Right forelimb (tissue), 1 donor: Measurements from ENCODE around the gene NAV2.
"Not testable (repeated sequence)": the region's sequence is repeated elsewhere in the genome, so short reads cannot be mapped to it uniquely, and the experiment has no call there.

Experiments
- DNase-seq: peaks from one replicate; pipeline ENCODE4 v3.0.0-alpha.2; 2018

Gene NAV2

GRCh38 chr11:19960410-19960809 is 247.8 kb downstream of the NAV2 start:
- DNase-seq: not testable (repeated sequence)

- no peak for DNase-seq
Measured at GRCh38 chr11:19961225-19961624, 248.6 kb downstream of the NAV2 start.

GRCh38 chr11:19962053-19962800 is 249.6 kb downstream of the NAV2 start:
- DNase-seq: no peak

GRCh38 chr11:19962801-19963175 is 250.2 kb downstream of the NAV2 start:
- DNase-seq: no peak

- no peak for DNase-seq
Measured at GRCh38 chr11:19963697-19964387, 251.2 kb downstream of the NAV2 start.

GRCh38 chr11:19966441-19966840 is 253.8 kb downstream of the NAV2 start:
- no peak for DNase-seq

- DNase-seq: no peak
Measured at GRCh38 chr11:19966927-19967326, 254.3 kb downstream of the NAV2 start.

- DNase-seq: no peak
Measured at GRCh38 chr11:19967787-19968186, 255.2 kb downstream of the NAV2 start.

DNA sequence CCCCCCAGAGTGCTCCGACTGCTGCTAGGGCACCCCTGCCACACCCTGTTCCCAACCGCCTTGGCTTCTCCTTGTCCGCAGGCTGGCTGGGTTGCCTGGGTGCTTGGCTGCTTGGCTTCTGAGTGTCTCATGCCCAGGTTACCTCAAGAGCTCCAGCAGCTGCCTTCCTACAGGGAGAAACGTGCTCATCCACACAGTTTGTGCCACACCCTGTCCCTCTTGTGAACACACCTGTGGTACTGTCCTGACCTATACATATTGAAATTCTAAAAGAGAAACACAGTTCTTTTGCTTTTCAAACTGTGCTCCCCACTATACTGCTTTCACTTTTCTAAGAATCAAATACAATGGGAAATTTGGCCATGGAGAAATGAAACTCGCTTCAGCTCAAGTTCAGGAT is 256.2 kb downstream of the NAV2 start:
- DNase-seq: no peak

GRCh38 chr11:19970944-19971343 is 258.3 kb downstream of the NAV2 start:
- DNase-seq: no peak

GRCh38 chr11:19972091-19972490 is 259.5 kb downstream of the NAV2 start:
- no peak for DNase-seq

- no peak for DNase-seq
Measured at GRCh38 chr11:19972651-19973050, 260.0 kb downstream of the NAV2 start.

DNA sequence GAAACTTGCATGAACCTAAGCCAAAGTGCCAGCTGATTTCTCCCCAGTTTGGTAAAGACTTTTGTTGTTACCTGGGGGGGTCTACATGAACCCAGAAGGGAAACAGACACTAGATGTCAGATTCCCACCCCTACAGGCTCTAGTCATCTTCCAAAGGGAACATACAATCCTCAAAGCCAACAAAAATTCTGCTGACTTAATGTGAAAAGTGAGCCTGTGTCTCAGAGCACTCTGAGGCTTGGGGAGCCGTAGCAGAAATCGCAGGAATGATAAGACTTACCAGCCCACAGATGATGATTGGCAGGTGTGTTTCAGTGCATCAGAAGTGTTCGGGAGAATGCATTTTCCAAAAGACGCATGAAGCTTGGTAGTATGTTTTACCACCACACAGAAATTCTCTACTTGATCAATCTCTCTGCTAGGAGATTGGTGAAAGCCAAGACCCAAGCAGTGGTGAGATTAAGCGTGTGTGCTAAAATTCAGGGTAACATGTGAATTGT is 260.5 kb downstream of the NAV2 start:
- DNase-seq: no peak

DNA sequence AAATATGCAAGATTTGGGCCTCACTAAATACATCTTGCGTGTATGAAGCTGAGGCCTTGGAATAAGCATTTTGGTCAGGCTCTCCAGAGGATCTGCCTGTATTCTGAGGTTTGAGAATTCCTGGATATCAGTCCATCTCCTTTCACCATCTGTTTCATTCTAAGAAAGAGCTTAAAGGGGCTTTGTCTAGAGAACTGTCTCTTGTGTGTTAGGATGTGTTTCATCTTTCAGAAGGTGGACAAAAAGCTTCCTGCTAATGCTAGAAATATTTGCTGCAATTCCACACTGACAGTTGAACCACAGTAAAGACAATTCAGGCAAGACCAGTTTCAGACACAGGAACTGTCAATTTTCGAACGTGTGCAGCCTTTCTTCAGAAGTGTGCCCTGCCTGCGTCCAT is 262.2 kb downstream of the NAV2 start:
- no peak for DNase-seq

- DNase-seq: no peak
Measured at GRCh38 chr11:19975414-19975990, 262.9 kb downstream of the NAV2 start.

- no peak for DNase-seq
Measured at GRCh38 chr11:19976281-19976941, 263.8 kb downstream of the NAV2 start.

DNA sequence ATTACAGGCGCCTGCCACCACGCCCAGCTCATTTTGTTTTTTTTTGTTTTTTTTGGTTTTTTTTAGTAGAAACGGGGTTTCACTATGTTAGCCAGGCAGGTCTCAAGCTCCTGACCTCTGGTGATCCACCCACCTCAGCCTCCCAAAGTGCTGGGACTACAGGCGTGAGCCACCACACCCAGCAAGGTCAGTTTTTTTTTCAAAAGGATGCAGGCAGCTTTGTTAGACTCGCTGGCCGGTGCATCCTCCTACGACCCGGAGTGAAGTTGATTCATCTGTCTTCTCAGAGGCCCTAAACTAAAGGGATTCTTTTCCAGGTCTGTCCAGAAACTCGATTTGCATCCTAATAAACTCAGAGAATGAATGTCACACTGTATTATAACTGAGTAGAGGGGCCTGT is 265.3 kb downstream of the NAV2 start:
- no peak for DNase-seq

- no peak for DNase-seq
Measured at GRCh38 chr11:19978668-19979518, 266.3 kb downstream of the NAV2 start.

GRCh38 chr11:19979519-19979845 is 266.8 kb downstream of the NAV2 start:
- DNase-seq: no peak

DNA sequence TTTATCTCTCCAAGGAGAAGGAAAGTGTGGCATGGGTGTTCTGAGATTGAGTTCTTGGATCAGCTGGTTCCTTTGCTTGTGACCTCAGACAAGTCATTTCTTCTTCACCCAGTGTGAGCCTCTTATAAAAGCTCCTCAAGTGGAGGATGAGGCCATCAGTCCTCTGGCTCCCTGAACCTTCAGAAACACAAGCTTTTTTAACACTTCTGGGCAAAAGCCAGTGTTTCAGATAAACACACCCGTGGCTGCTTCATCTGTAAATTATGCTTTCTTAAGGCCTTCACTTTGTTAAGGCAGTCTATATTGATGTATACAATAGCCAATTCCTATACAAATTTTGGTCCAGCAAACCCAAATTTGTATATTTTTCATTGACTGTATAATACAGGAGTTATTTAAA is 267.8 kb downstream of the NAV2 start:
- no peak for DNase-seq

DNA sequence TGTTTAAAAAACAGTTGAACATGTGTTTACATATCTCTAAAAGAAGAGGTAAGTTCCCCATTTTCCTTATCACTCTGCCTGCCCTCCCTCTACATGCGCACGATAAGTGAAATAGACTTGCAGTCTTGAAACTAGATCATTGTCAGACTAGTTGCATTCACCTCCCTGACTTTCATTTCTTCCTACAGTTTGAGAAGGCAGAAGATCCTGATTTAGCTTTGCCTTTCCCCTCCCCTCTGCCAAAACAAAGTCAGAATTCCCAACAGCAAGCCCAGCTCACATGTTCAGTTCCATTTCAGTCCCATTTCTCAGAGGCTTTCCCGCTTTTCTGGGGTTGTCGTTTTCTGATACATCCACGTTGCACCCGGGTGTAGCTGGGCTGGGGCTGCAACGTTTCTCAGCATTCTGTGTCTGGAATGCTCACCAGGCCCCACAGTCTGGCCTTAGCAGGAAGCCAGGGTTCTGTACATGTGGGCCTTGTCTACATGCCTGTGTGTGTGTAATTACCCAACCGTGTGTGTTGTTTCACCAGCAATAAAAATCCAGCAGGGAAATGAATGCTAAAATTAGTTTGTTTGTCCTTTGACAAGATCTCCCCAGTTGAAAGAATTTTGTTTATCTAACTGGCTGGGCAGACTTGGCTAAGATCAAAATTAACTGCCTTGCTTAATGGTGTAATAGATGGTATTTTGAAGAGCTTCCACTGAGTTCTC is 268.5 kb downstream of the NAV2 start:
- no peak for DNase-seq
